Mesenchymal stem cell (in vitro differentiated cells and primary cell): Measurements from ENCODE around the gene GRAMD4.
A peak's percentile ranks its signal among the peaks of the same experiment; 100 is the strongest.

Source experiments
- DNase-seq: peaks from one replicate; pipeline ENCODE4 v3.0.0-alpha.2; 2013
- H2AFZ ChIP-seq: one replicate; pipeline ENCODE4 v1.6.1; 2013; ENCODE audit warnings: low read depth, mild to moderate bottlenecking, control low read depth, inconsistent platforms, low read length, moderate library complexity
- H2AK5ac ChIP-seq: 2 replicates; pipeline ENCODE4 v1.6.1; 2013; ENCODE audit warnings: low read length, moderate library complexity, mild to moderate bottlenecking, inconsistent platforms; ENCODE audit not compliant: severe bottlenecking
- H2BK120ac ChIP-seq: one replicate; pipeline ENCODE4 v1.6.1; 2013; ENCODE audit warnings: low read depth, mild to moderate bottlenecking, inconsistent platforms, low read length, moderate library complexity
- H2BK12ac ChIP-seq, 2 experiments: one replicate each; pipeline ENCODE4 v1.6.1; 2013; ENCODE audit warnings: inconsistent platforms in 2 of 2, low read length in 2 of 2, mild to moderate bottlenecking in 2 of 2, moderate library complexity in 2 of 2, control low read depth in 1 of 2
- H2BK15ac ChIP-seq: one replicate; pipeline ENCODE4 v1.6.1; 2013; ENCODE audit warnings: mild to moderate bottlenecking, low read depth, inconsistent platforms; ENCODE audit not compliant: poor library complexity, severe bottlenecking
- H2BK5ac ChIP-seq: 2 replicates; pipeline ENCODE4 v1.6.1; 2013; ENCODE audit warnings: low read depth, mild to moderate bottlenecking, low read length, control low read depth, inconsistent platforms; ENCODE audit not compliant: poor library complexity, severe bottlenecking
- H3K14ac ChIP-seq, 2 experiments: one replicate each; pipeline ENCODE4 v1.6.1; 2013; ENCODE audit warnings: inconsistent platforms in 2 of 2, low read length in 2 of 2, control low read depth in 1 of 2, mild to moderate bottlenecking in 1 of 2, moderate library complexity in 1 of 2
- H3K18ac ChIP-seq, 2 experiments: one replicate each; pipeline ENCODE4 v1.6.1; 2013; ENCODE audit warnings: inconsistent platforms in 2 of 2, low read length in 2 of 2, control low read depth in 1 of 2, low read depth in 1 of 2, mild to moderate bottlenecking in 1 of 2
- H3K23ac ChIP-seq, 2 experiments: one replicate each; pipeline ENCODE4 v1.6.1; 2013; ENCODE audit warnings: inconsistent platforms in 2 of 2, low read length in 2 of 2, mild to moderate bottlenecking in 2 of 2, moderate library complexity in 2 of 2, control low read depth in 1 of 2
- H3K27ac ChIP-seq: 2 replicates; pipeline ENCODE4 v1.5.1; 2013; ENCODE audit warnings: mild to moderate bottlenecking, moderate library complexity, low read length, control low read depth, inconsistent platforms; ENCODE audit not compliant: poor library complexity, severe bottlenecking
- H3K27me3 ChIP-seq, 2 experiments: 2 replicates each; pipeline versions ENCODE4 v1.6.1 to v1.7.0; 2013; ENCODE audit warnings: low read length in 2 of 2, mild to moderate bottlenecking in 2 of 2, moderate library complexity in 2 of 2, control low read depth in 1 of 2, inconsistent platforms in 1 of 2; ENCODE audit not compliant: control insufficient read depth in 1 of 2, insufficient read depth in 1 of 2
- H3K36me3 ChIP-seq, 2 experiments: 2 replicates each; pipeline versions ENCODE4 v1.6.1 to v1.7.0; 2013; ENCODE audit warnings: low read length in 2 of 2, control low read depth in 1 of 2, inconsistent platforms in 1 of 2, low read depth in 1 of 2, mild to moderate bottlenecking in 1 of 2; ENCODE audit not compliant: insufficient read depth in 2 of 2, control insufficient read depth in 1 of 2
- H3K4ac ChIP-seq, 2 experiments: one replicate each; pipeline ENCODE4 v1.6.1; 2013; ENCODE audit warnings: inconsistent platforms in 2 of 2, low read length in 2 of 2, mild to moderate bottlenecking in 2 of 2, moderate library complexity in 2 of 2, control low read depth in 1 of 2, low read depth in 1 of 2
- H3K4me1 ChIP-seq: 2 replicates; pipeline ENCODE4 v1.6.1; 2013; ENCODE audit warnings: low read depth, low read length, control low read depth; ENCODE audit not compliant: control insufficient read depth, insufficient read depth
- H3K4me2 ChIP-seq: 2 replicates; pipeline ENCODE4 v1.6.1; 2013; ENCODE audit warnings: low read length, mild to moderate bottlenecking, inconsistent platforms; ENCODE audit not compliant: poor library complexity, severe bottlenecking
- H3K4me3 ChIP-seq, 2 experiments: 2 replicates each; pipeline versions ENCODE4 v1.5.1 to v1.7.0; 2013; ENCODE audit warnings: low read length in 2 of 2, mild to moderate bottlenecking in 2 of 2, control low read depth in 1 of 2, low read depth in 1 of 2; ENCODE audit not compliant: insufficient read depth in 1 of 2
- H3K79me1 ChIP-seq: replicated peaks from 2 replicates; pipeline ENCODE4 v1.6.1; 2013; ENCODE audit warnings: mild to moderate bottlenecking, control low read depth, low read length, inconsistent platforms; ENCODE audit not compliant: poor library complexity, severe bottlenecking
- H3K9ac ChIP-seq: 2 replicates; pipeline ENCODE4 v1.7.0; 2013; ENCODE audit warnings: mild to moderate bottlenecking, low read length, moderate library complexity
- H3K9me3 ChIP-seq: 2 replicates; pipeline ENCODE4 v1.7.0; 2013; ENCODE audit warnings: mild to moderate bottlenecking, low read length; ENCODE audit not compliant: control insufficient read depth
- H4K8ac ChIP-seq: one replicate; pipeline ENCODE4 v1.6.1; 2013; ENCODE audit warnings: inconsistent platforms, mild to moderate bottlenecking, low read length, moderate library complexity
- H4K91ac ChIP-seq: one replicate; pipeline ENCODE4 v1.6.1; 2013; ENCODE audit warnings: mild to moderate bottlenecking, low read length, inconsistent platforms
- WGBS: methylation state at CpG from one replicate; pipeline ENCODE4 v1.1.7; 2013; ENCODE audit warnings: mixed read lengths; 5-methylcytosine and 5-hydroxymethylcytosine counted together

GRAMD4 gene

GRCh38 chr22:46679706-46680269, 59.6 kb downstream of the GRAMD4 start:
- Histone ChIP-seq H3K36me3 (peaks cover 25 to 51% of the 10 kb centered on the region in 2 experiments), H3K4me2 (no peak overlapping the region), H3K4me1 (peaks cover 6% of the 10 kb centered on the region), H4K91ac (no peak overlapping the region), H3K27me3 (no peaks in the 10 kb centered on the region), H2BK120ac (no peak overlapping the region), H2BK5ac (no peak overlapping the region), H2BK15ac (no peak overlapping the region), H2AFZ (no peak overlapping the region), H2AK5ac (no peak overlapping the region), H3K27ac (no peak overlapping the region), H3K4me3 (no peak overlapping the region), H3K4ac (no peak overlapping the region), H2BK12ac (no peak overlapping the region), H3K23ac (no peak overlapping the region), H3K14ac (no peak overlapping the region), H3K9ac (peak overlapping the region; percentile 55), H3K9me3 (no peaks in the 10 kb centered on the region), H4K8ac (no peak overlapping the region), H3K18ac (no peak overlapping the region), H3K79me1 (peaks cover 5% of the 10 kb centered on the region)
- DNase-seq = no peak
- WGBS = 95% methylated on average over 16 of the region's 16 CpGs

GRCh38 chr22:46681010-46681409, 60.8 kb downstream of the GRAMD4 start:
- H2AK5ac ChIP-seq = no peak overlapping the region
- H3K9ac ChIP-seq = no peak overlapping the region
- no peak overlapping the region for H4K91ac ChIP-seq
- H3K27ac ChIP-seq = no peak overlapping the region
- no peak overlapping the region for H3K18ac ChIP-seq
- H2BK15ac ChIP-seq = no peak overlapping the region
- peaks cover 30 to 49% of the 10 kb centered on the region in 2 experiments for H3K36me3 ChIP-seq
- DNase-seq = no peak
- no peak overlapping the region for H3K4ac ChIP-seq
- H3K79me1 ChIP-seq = peaks cover 5% of the 10 kb centered on the region
- no peak overlapping the region for H3K23ac ChIP-seq
- H4K8ac ChIP-seq = no peak overlapping the region
- H2BK12ac ChIP-seq = no peak overlapping the region
- peaks cover 6% of the 10 kb centered on the region for H3K4me1 ChIP-seq
- no peak overlapping the region for H3K4me3 ChIP-seq
- H3K4me2 ChIP-seq = no peak overlapping the region
- no peaks in the 10 kb centered on the region for H3K27me3 ChIP-seq
- H2BK120ac ChIP-seq = no peak overlapping the region
- 84% methylated on average over 7 of the region's 7 CpGs for WGBS
- no peak overlapping the region for H3K14ac ChIP-seq
- no peaks in the 10 kb centered on the region for H3K9me3 ChIP-seq
- no peak overlapping the region for H2BK5ac ChIP-seq
- H2AFZ ChIP-seq = no peak overlapping the region

- Histone ChIP-seq H3K79me1 (peaks cover 6% of the 10 kb centered on the region), H3K4me2 (no peak overlapping the region), H4K91ac (no peak overlapping the region), H2AK5ac (no peak overlapping the region), H2BK5ac (no peak overlapping the region), H3K27me3 (no peaks in the 10 kb centered on the region), H3K4me1 (peaks cover 7% of the 10 kb centered on the region), H2AFZ (no peak overlapping the region), H3K18ac (no peak overlapping the region), H2BK12ac (no peak overlapping the region), H3K36me3 (peaks cover 42 to 50% of the 10 kb centered on the region in 2 experiments), H2BK15ac (no peak overlapping the region), H4K8ac (no peak overlapping the region), H2BK120ac (no peak overlapping the region), H3K23ac (no peak overlapping the region), H3K9me3 (no peaks in the 10 kb centered on the region), H3K4ac (no peak overlapping the region), H3K4me3 (no peak overlapping the region), H3K9ac (no peak overlapping the region), H3K27ac (no peak overlapping the region), H3K14ac (no peak overlapping the region)
- 95% methylated on average over 19 of the region's 19 CpGs for WGBS
- no peak for DNase-seq
These were observed 62.0 kb downstream of the GRAMD4 start for GRCh38 chr22:46682011-46682731.

- 95% methylated on average over 10 of the region's 10 CpGs for WGBS
These were observed 64.5 kb downstream of the GRAMD4 start for GRCh38 chr22:46684706-46685105.

More at GRCh38 chr22:46684706-46685105, 64.5 kb downstream of the GRAMD4 start:
- Histone ChIP-seq H2BK5ac (no peak overlapping the region), H3K4me3 (no peak overlapping the region), H3K4me1 (peaks cover 5% of the 10 kb centered on the region), H2AK5ac (no peak overlapping the region), H3K9ac (no peak overlapping the region), H3K14ac (no peak overlapping the region), H3K27ac (no peak overlapping the region), H3K23ac (no peak overlapping the region), H2BK120ac (no peak overlapping the region), H4K91ac (no peak overlapping the region), H3K4me2 (no peak overlapping the region), H3K79me1 (peaks cover 9% of the 10 kb centered on the region), H4K8ac (no peak overlapping the region), H2BK12ac (no peak overlapping the region), H3K9me3 (no peaks in the 10 kb centered on the region), H3K4ac (no peak overlapping the region), H2AFZ (no peak overlapping the region), H3K27me3 (no peaks in the 10 kb centered on the region), H2BK15ac (no peak overlapping the region), H3K36me3 (peaks cover 52 to 54% of the 10 kb centered on the region in 2 experiments), H3K18ac (no peak overlapping the region)
- DNase-seq = no peak
